ENCODE data around the gene NID1.
A peak's percentile ranks its signal among the peaks of the same experiment; 100 is the strongest.
"Not testable (repeated sequence)": the region's sequence is repeated elsewhere in the genome, so short reads cannot be mapped to it uniquely, and the experiment has no call there.

The NID1 gene

DNA sequence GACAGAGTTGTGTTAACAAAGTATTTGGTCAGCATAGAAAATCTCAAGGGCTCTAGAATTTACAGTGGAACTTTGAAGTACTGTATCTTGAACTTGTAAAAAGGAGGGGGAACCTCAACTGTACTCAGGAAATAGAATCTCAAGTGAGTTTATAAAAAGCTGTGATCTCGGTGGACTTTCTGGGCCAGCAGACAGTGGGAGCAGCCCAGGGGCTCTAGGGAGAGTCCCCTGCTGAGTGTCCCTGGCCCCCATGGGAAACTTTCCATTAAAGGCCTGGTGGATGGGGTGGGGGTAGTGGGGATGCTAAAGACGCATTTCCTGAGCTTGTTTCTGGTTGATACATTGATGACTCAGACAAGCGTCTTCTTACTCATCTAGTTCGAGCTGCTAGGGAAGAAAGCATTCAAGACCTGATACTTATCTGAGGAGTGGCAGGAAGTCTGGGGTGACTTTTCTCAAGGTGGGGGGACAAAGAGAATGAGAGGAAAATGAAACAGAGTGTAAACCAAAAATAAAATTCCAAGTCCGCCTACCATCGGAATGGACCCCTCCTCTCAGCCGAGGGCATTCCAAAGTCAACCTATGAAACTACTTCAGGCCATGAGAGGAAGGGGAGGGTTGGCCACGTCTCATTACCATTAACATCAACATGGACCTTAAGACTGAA is 65.5 kb downstream of the NID1 start:
- no peak for DNase-seq

DNA sequence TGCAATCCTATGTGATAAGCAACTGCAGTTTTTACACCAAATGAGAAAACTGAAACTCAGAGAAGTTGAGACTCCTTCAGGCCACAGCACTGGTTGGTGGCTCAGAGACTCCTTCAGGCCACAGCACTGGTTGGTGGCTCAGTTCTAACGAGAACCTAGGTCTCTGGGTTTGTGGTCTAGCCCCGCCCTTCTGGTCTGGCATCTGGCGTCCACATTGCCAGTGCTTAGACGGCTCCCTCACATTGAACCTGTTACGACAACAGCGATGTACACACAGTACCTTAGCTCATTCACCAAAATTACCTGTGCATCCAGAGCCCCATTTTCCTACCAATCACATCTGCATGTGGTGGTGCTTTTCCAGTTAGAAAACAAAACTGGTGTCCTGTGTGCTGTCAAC is 66.1 kb downstream of the NID1 start:
- DNase-seq: no peak

DNA sequence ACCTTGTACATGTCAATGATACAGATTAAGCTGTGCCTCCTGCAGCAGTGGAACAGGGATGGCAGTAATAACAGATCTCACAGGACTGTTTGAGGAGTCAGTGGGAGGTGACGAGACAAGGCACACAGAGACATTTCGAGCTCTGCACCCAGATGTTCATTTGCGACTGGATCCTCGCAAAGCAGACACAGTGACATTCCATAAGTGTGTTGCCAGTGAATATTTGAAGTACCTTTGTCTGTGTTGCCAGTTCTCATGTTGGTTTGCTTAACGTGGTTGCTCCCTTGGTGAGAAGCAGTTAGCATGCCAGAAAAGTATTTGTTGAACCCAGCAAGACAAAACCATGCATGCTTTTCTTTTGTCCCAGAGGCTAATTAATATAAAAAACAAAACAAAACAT is 67.0 kb downstream of the NID1 start:
- DNase-seq: peak in 1 of 56 donors; percentile 9

DNA sequence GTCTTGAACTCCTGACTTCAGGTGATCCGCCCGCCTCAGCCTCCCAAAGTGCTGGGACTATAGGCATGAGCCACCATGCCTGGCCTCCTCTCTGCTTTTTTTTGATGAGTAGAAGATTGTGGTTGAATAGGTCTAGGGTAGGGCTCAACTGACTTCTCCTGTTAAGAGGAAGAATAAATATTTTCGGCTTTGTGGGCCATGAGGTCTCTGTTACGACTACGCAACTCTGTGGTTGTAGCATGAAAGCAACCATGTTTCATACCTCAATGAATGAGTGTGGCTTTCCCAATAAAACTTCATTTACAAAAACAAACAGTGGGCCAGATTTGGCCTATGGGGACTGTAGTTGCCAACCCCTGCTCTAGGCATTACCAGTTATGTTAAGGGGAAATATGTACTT is 67.8 kb downstream of the NID1 start:
- DNase-seq: no peak

DNA sequence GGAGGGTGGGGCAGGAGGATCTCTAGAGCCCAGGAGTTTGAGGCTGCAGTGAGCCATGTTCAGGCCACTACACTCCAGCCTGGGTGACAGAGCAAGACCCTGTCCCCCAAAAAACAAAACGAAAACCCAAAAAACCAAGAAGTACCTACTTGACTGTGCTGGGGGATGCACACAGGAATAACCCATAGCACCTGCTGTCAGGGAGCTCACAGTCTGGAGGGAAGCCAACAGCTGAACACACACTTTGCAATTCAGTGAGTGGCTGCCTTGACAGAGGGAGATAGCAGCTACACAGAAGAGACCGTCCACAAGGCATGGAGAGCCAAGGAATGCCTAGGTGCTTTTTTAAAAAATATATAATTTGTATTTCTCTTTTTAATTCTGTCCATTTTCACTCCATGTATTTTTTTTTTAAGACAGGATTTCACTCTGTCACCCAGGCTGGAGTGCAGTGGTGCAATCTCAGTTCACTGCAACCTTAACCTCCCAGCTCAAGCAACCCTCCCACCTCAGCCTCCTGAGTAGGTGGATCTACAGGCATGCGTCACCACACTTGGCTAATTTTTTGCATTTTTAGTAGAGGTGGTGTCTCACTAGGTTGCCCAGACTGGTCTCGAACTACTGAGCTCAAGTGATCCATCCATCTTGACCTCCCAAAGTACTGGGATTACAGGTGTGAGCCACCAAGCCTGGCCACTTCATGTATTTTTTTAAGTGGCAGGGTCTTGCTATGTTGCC is 68.7 kb downstream of the NID1 start:
- no peak for DNase-seq

DNA sequence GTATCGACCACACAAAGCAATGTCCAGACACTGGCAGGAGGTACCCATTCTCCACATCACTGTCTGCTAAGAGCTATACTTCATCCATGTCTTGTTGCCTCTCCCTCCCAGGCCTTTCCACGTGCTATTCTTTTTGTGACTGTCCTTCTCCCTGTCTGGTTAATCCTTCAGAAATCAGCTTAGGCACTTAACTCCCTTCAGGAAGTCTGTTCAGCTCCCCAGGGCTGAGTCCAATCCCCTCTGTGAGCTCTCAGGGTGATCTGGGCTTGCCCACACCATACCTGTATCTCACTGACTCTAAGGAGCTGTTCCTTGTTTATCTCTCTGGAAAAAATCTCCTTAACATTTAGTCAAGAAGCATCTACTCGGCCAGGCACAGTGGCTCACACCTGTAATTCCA is 69.4 kb downstream of the NID1 start:
- DNase-seq: no peak

DNA sequence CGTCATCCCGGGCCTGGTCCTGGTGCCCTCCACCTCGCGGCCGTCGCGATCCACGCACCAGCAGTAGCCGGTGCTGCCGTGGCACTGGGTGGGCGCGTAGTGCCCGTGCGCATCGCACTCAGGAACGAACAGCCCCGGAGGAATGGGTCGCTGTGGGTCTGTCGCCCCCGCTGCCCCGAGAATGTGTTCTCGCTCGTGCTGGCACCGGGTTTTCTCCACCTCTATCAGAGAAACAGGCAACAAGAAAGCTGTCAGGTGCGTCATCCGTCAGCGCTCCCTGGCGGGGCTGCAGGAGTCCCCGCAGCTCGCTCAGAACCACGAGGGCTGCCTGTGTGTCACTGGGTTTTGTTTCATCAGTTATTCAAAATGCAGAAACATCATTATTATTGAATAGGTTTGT is 71.2 kb downstream of the NID1 start:
- peak in 25 of 56 donors; percentile 4 to 67 (median 35) for DNase-seq

DNA sequence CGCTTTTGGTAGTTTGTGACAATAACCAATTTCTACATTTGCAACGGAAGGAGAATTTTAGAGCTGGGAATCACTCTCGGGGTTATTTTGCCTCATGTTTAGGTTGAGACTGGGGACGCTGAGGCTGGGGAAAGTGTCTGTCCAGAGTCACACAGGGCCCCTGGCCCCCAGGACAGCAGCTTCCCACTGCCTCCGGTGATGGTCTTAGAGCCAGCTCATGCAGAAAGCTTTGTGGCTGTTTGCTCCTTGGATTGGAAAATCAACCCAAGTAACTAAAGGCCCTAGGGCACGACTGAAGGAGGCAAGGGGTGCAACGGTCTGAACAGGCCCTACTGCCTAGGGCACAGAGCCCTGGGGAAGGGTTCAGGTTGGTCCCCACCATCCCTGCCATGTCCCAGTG is 72.0 kb downstream of the NID1 start:
- DNase-seq: no peak

DNA sequence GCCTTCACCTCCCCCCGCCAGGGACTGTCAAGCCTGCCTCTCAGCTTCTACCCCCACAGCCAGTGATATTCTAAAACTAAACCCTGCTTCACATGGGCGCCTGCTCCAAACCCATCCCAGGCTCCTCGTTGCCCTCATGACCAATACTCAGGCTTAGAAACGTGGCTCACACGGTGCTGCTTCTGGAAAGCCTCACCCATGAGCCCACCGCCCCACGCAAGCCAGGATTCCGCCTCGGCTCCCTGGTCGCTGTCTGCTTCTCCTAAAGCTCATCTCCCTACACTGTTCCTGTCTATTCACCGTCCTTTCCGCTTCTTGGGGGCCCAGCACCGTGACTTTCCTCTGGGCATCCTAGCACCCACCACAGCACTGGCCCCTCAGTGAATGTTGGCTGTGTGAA is 72.5 kb downstream of the NID1 start:
- DNase-seq: no peak

DNA sequence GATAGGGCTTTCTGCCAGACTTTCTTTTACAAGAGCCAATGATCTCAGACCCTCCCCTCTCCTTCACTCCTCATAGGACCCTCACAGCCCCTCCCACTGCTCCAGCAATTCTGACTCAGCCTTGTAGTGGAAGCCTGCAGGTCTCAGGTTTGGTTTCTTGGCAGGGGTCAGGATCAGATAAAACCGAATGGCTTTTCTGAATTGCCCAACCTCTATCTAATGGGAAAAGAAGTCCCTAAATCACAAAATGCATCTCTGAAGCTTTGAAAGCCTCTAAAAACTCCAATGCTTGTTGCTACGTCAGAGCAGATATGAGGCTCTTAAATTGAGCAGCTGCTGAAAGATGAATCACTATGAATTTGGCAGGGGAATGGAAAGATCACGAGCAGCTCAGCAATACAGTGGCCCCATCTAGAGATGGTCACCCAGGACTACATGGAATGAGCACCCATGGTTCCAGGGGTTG is 74.5 kb downstream of the NID1 start:
- DNase-seq: no peak

DNA sequence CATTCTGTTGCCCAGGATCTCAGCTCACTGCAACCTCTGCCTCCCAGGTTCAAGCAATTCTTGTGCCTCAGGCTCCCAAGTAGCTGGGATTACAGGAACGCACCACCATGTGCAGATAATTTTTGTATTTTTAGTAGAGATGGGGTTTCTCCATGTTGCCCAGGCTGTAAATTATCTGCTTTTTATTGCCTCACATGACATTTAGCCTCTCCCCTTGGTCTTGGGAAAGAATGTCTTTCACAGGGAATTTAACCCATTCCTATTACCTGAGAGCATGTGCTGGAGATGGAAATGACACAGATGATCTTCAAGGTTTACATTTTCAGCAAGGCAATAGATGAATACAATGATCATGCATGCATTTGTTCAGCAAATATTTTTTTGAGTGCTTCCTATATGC is 75.8 kb downstream of the NID1 start:
- DNase-seq: no peak

DNA sequence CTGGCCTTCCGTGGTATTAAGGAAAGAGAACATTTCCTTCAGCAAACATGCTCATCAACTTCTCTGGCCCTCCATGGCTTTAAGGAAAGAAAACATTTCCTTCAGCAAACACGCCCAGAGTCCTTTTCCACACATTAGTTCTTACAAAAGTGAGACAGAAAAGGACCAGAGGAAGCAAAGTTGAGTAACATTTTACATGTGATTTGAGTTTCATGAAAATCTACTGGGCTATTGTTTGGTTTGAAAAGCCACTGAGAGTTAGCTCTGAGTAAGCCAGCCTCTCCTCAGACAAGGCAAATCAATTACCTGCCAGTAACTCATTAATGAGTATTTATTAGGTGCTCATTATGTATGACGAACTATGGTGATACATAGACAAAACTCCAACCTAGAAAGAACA is 78.0 kb downstream of the NID1 start:
- DNase-seq: no peak

DNA sequence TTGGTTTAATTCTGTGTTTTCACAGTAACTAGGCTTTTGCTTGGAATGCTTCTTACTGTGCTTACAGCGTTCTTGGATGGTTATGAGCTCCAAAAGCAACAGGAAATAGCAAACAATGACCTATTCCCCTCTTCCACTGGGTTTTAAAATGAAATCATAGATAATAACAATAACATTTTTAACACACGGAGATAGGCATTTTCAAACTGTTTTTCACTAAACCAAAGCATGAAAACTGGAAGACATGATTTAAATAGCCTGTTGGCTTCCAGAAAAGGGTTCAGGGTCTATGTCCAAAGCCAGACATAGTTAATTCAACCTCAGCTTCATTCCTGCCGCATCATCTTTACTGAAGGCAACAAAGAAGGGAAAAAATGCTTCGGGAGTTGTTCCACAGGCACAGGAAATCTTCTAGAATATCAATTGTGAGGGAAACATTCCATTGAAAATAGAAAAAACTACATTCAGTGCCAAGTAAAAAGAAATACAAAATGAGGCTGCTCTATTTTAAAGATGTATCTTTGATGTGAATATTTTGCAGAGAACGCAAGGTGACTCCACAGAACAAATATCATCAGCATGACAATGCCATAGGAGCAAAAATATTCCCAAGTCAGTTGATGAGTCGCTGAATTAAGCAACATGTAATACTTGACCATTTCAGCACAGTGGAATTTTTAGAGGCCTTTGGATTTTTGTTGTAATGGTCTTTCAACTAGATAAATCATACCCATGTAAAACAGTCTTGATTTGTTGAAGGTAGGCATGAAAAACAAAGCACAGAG is 80.7 kb downstream of the NID1 start:
- DNase-seq: no peak

DNA sequence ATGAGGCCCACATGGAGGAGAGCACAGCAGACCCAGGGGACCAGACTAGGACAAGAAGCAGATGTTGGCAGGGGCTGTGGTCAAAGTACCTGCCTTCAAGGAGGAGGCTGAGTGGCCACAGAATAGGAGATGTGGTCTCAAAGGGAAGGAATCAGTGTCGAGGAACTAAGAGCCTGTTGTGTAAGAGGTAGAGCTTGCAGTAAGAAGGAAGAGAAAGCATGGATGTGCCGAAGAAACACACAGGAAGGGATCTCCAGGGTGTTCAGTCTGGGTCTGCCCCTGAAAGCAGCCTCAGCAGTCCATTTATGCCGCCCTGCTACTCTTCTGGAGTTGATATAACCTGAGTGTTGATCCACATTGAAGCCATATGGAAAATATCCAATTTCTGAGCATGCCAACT is 83.9 kb downstream of the NID1 start:
- DNase-seq: no peak

DNA sequence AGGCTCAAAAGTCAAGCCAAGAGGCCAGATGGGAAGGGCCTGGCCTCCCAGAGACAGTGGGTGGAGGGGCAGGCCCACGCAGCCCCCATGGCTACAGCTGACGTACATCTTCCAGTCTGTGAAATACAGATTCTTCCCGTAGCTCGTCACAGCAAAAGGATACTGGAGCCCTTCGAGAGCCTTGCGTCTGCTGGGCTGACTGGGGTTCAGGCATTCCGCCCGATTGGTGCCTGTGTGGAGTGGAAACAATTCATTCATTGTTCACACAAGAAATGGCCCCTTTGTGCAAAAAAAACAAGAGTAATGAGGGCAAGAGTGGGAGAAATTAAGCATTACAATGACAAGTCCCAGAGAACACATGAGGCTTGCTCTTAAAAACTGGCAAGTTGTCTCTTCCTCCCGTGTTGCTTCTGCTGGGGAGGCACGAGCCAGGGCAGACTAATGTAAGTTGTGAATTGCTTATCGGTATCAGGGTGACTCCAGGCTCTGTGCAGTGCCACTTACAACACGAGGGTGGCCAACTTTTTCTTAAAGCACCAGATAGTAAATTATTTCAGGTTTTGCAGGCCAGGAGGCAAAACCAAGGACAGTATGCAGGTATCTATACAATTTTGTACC is 85.1 kb downstream of the NID1 start:
- DNase-seq: peak in 9 of 56 donors; percentile 5 to 26 (median 18)

DNA sequence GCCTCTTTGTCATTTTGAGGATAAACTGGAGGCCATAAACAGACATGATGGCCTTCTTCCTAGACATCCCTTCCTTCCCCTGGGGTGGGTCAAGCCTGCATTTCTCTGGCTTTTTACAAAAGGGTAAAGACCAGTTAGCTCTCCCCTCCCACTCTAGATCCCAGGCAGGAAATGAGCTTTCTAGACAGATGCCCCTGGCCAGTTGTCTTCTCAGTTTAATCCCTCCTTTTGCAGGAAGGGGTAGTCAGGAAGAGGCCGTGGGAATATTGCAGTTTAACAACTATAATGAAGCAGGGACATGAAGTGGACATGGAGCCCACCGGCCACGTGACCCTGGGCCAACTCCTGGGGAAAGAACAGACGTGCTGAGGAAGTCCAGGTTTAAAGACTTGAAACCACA is 85.7 kb downstream of the NID1 start:
- DNase-seq: no peak

DNA sequence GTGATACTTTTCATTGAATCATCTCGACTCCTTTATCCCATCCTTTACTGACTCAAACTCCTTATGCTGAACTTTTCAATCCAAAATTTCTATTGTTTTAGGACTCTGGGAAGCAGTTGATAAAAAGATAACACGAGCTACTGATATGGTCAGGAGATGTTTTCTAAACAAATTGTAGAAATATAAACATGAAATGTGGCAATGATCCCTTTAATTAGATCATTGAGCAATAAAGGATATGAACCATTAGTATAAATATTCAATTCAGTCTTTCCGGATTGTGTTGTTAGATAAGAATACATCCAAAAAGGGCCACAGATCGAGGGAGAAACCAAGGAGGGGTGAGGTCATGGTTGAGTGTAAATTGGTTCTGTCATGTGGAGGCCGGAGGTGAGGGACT is 88.4 kb downstream of the NID1 start:
- DNase-seq: no peak

DNA sequence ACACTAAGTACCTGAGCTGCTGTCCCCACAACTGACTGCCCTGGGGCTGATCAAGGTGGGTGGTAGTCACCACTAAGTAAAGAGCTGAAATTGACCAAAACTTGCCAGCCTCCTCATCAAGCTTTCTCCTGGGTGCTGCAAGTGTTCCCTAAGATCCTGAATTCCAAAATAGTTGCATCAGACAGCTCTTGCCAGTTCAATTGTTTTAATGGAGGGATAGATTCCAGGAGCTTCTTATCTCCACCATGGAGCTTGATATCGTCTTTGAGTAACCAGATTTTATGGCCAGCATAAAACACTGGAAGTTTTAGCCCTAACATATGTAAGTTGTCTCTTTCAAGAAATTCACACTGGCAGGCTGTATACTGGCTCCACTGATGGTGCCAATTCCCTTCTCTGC is 90.3 kb downstream of the NID1 start:
- no peak for DNase-seq

DNA sequence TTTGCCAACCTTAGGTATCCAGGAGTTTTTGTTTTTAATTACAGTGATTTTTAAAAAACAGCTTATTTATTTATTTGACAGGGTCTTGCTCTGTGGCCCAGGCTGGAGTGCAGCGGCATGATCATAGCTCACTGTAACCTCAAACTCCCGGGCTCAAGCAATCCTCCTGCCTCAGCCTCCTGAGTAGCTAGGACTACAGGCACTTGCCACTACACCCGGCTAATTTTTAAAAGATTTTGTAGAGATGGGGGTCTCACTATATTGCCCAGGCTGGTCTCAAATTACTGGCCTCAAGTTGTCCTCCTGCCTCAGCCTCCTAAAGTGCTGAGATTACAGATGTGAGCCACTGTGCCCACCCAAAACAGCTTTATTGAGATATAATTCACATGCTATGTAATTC is 92.2 kb downstream of the NID1 start:
- DNase-seq: not testable (repeated sequence)

DNA sequence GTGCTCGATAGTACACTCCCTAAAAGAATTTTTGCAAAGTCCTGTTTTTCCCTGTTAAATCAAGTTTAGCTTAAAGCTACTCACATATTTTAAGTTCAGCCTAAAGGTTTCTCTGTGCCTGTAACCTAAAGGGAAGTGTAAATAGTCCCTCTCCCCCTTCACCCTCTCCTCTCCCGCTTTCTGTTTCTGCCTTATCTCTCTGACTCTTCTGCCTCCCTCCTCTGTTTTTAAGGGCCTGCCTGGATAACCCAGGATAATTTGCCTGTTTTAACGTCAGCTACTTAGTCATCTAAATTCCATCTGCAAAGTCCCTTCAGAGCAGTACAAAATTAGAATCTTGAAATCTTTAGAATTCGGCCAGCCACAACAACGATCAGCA is 92.6 kb downstream of the NID1 start:
- DNase-seq: no peak

DNA sequence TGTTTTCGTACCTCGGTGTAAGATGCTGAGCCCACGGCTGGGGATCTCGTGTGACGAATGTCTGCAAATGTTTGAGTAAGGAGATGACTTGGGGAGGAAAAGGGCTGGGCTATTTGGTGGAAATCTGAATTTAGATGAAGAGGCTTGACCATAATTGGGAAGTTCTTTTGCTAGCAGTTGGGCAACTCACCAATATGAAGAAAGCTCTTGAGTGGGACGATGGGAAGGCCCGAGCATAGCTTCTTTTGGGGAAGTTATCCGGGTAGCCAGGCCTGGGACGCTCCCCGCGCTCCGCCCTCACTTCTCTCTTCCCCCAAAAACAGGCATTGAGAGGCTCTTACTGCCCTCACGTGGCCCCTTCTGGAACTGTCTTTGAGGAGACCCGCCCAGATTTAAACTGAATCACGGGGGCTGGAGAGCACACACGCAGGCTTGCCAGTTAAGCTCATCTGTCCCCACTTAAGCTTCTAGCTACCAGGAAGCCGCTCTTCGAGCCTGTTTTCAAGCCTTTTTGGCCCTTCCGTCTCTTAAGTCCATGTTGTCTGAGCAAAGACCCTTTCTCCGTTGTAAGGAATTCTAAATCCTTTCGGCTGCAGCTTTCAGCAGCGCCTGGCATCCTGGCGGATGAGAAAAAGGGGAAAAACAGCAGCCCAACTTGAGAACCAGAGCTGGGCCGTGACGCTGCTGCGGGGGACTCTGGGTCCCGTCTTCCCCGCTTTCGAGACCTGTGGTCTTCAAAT is 93.1 kb downstream of the NID1 start:
- peak in 54 of 56 donors; percentile 32 to 92 (median 75) for DNase-seq
